Gastrocnemius medialis (tissue), 4 donors: ENCODE data around the gene RETREG2. TPM values are rescaled to one million over a fixed set of nuclear protein-coding genes. Genes with fewer than 3 reads are reported as not detected.

Experiments
- ATAC-seq, 2 donors: fragments of 150-250 bp; one replicate each; pipeline ENCODE4 v1.9.1; 2016
- DNase-seq, 2 donors: peaks; one replicate each; pipeline ENCODE4 v3.0.0-alpha.2; 2019
- H3K27ac ChIP-seq, 4 donors: fragments of 200-600 bp; sonication (generic); 1 replicate in 1 of 4; 2 replicates in 3 of 4; pipeline ENCODE4 v1.5.1; 2016 to 2018; ENCODE audit warnings: mild to moderate bottlenecking in 2 of 4, moderate library complexity in 1 of 4
- H3K27me3 ChIP-seq, 3 donors: fragments of 200-600 bp; sonication (generic) in 2 of 3; 1 replicate in 1 of 3; 2 replicates in 2 of 3; pipeline versions ENCODE4 v1.5.1 to v1.6.0; 2016 to 2019; ENCODE audit warnings: mild to moderate bottlenecking in 1 of 3, moderate library complexity in 1 of 3
- H3K36me3 ChIP-seq, 2 donors: fragments of 200-600 bp; sonication (generic) in 1 of 2; one replicate each; pipeline ENCODE4 v1.5.1; 2017 to 2018
- H3K4me1 ChIP-seq, 2 donors: fragments of 200-600 bp; sonication (generic) in 1 of 2; one replicate each; pipeline ENCODE4 v1.5.1; 2016 to 2017; ENCODE audit warnings: mild to moderate bottlenecking in 2 of 2
- H3K4me3 ChIP-seq, 4 donors: fragments of 200-600 bp; sonication (generic) in 3 of 4; 1 replicate in 1 of 4; 2 replicates in 3 of 4; pipeline ENCODE4 v1.5.1; 2016 to 2019; ENCODE audit warnings: mild to moderate bottlenecking in 2 of 4
- H3K9me3 ChIP-seq, 3 donors: fragments of 200-600 bp; sonication (generic) in 2 of 3; 1 replicate in 1 of 3; 2 replicates in 2 of 3; pipeline ENCODE4 v1.5.1; 2016 to 2019
- CTCF ChIP-seq, 5 experiments: fragments of 450-650 bp in 3 of 5; fragments of 200-600 bp in 2 of 5; sonication (generic) in 2 of 5; IDR thresholded peaks in 4 of 5; conservative IDR thresholded peaks in 1 of 5; 1 replicate in 4 of 5; 2 replicates in 1 of 5; pipeline ENCODE4 v1.5.1; 2016 to 2019; ENCODE audit warnings: antibody characterized with exemption in 5 of 5, mild to moderate bottlenecking in 3 of 5, moderate library complexity in 3 of 5
- POLR2A ChIP-seq, 2 donors: fragments of 450-650 bp; IDR thresholded peaks; one replicate each; pipeline ENCODE4 v1.6.1; 2017; ENCODE audit warnings: antibody characterized with exemption in 2 of 2, mild to moderate bottlenecking in 2 of 2, moderate library complexity in 2 of 2
- in situ Hi-C, 4 donors: fragments of 200-750 bp; cut with MboI; loops; one replicate each; pipeline versions ENCODE4 v1.15.0 to v1.8.0; 2017; ENCODE audit warnings: low sequenced_read_pairs in 4 of 4
- intact Hi-C: fragments of 100-400 bp; cut with DNase I; formaldehyde crosslinking; loops from one replicate; pipeline ENCODE4 v1.15.1; 2023; ENCODE audit warnings: low total_unique reads
- total RNA-seq, 4 donors: library from RNA; depleted of rRNA; stranded (reverse); fragments of >200 nt; gene quantifications; one replicate each; pipeline versions ENCODE4 v1.1.0 to v1.2.3, GENCODE V29; 2016

The RETREG2 gene
- total RNA-seq, 4 donors from 2014 or later, result 39.8 to 57.2 (median 44.9) TPM

GRCh38 chr2:219176818-219177551 lies 1.1 kb upstream of the RETREG2 start, which contains the start of gene CNPPD1:
TSS of gene CNPPD1 (minus strand) at chr2:219176925. CDS start at chr2:219176828, 97 bp downstream.
- TF ChIP-seq CTCF (IDR thresholded peaks at IDR 0.05 in 4 of 5, conservative IDR thresholded peaks at IDR 0.05 in 1 of 5), result peak in 2 of 5 experiments; percentile 12 to 39
- peak; percentile 98 for TF ChIP-seq POLR2A (IDR thresholded peaks at IDR 0.05)
- DNase-seq (peak; percentile 77 to 87), ATAC-seq (peak; percentile 68 to 75)
- intact Hi-C loops (loop anchor here (1.0 to 5.0 kb wide), 4 partner anchors 68 to 210 kb away; partner anchors contain the start of genes DNAJB2, DNPEP, GLB1L and STK16), in situ Hi-C loops (no loop called here)
- Histone ChIP-seq H3K4me1 (peaks cover 17 to 21% of the 10 kb centered on the region in 2 donors), H3K27ac (peak within 1 kb of the TSS; percentile 94 to 99 (median 99)), H3K9me3 (no peaks in the 10 kb centered on the region), H3K27me3 (no peaks in the 10 kb centered on the region), H3K36me3 (peaks cover 0 to 62% of the 10 kb centered on the region in 2 donors), H3K4me3 (peak within 1 kb of the TSS; percentile 87 to 96 (median 95))

GRCh38 chr2:219178377-219179175 lies 501 bp downstream of the RETREG2 start:
- in situ Hi-C loops, result no loop called here
- Histone ChIP-seq H3K27ac (peak overlapping the region; percentile 94 to 99 (median 99)), H3K27me3 (no peaks in the 10 kb centered on the region), H3K4me3 (peak overlapping the region; percentile 73 to 96 (median 86)), H3K4me1 (peaks cover 17 to 21% of the 10 kb centered on the region in 2 donors), H3K9me3 (no peaks in the 10 kb centered on the region), H3K36me3 (peaks cover 0 to 62% of the 10 kb centered on the region in 2 donors)
- intact Hi-C loops, result loop anchor here (1.0 to 5.0 kb wide), 4 partner anchors 18 to 209 kb away; partner anchors contain the start of genes ABCB6, DNPEP, NHEJ1 and ZFAND2B
- ATAC-seq, result peak; percentile 5 to 8
- peak; percentile 14 to 34 for DNase-seq
- TF ChIP-seq CTCF (IDR thresholded peaks at IDR 0.05 in 4 of 5, conservative IDR thresholded peaks at IDR 0.05 in 1 of 5), result peak in 1 of 5 experiments; percentile 28
- TF ChIP-seq POLR2A (IDR thresholded peaks at IDR 0.05), result no peak

- DNase-seq (no peak), ATAC-seq (no peak)
- H3K9me3 ChIP-seq, result no peaks in the 10 kb centered on the region
- TF ChIP-seq POLR2A (IDR thresholded peaks at IDR 0.05) (no peak), CTCF (IDR thresholded peaks at IDR 0.05 in 4 of 5, conservative IDR thresholded peaks at IDR 0.05 in 1 of 5) (no peak)
- peak overlapping the region in 1 of 4 donors; percentile 86 for H3K4me3 ChIP-seq
- H3K36me3 ChIP-seq, result peaks cover 0 to 59% of the 10 kb centered on the region in 2 donors
- H3K4me1 ChIP-seq, result peaks cover 17 to 21% of the 10 kb centered on the region in 2 donors
- no peaks in the 10 kb centered on the region for H3K27me3 ChIP-seq
- in situ Hi-C loops (no loop called here), intact Hi-C loops (loop anchor here (5.0 kb wide), 1 partner anchor 207 kb away; the partner anchor contains the start of gene DNPEP)
- no peak overlapping the region for H3K27ac ChIP-seq
Measured at GRCh38 chr2:219179601-219180465, 1.8 kb downstream of the RETREG2 start.

GRCh38 chr2:219180961-219181360 lies 2.9 kb downstream of the RETREG2 start:
- peaks cover 0 to 52% of the 10 kb centered on the region in 2 donors for H3K36me3 ChIP-seq

More at GRCh38 chr2:219180961-219181360, 2.9 kb downstream of the RETREG2 start:
- no peak overlapping the region for H3K4me3 ChIP-seq
- no peaks in the 10 kb centered on the region for H3K27me3 ChIP-seq
- TF ChIP-seq CTCF (IDR thresholded peaks at IDR 0.05 in 4 of 5, conservative IDR thresholded peaks at IDR 0.05 in 1 of 5) (no peak), POLR2A (IDR thresholded peaks at IDR 0.05) (no peak)
- ATAC-seq (no peak), DNase-seq (no peak)
- no peak overlapping the region for H3K27ac ChIP-seq
- H3K9me3 ChIP-seq, result no peaks in the 10 kb centered on the region
- peaks cover 11 to 14% of the 10 kb centered on the region in 2 donors for H3K4me1 ChIP-seq
- in situ Hi-C loops (no loop called here), intact Hi-C loops (no loop called here)
